Naive thymus-derived CD4-positive, alpha-beta T cell (primary cell): ENCODE results near the gene SPDYE2. TPM values are rescaled to one million over a fixed set of nuclear protein-coding genes. Genes with fewer than 3 reads are reported as not detected.
"Not testable (repeated sequence)": the region's sequence is repeated elsewhere in the genome, so short reads cannot be mapped to it uniquely, and the experiment has no call there.

ENCODE experiments used
- ATAC-seq: fragments of 150-1000 bp; cut with Tn5 transposase; 2 replicates; pipeline ENCODE4 v1.10.0; 2021; ENCODE audit warnings: mild to moderate bottlenecking, moderate library complexity
- CTCF ChIA-PET: fragments of 350-600 bp; sonication (Branson Sonifier 250); formaldehyde crosslinking; loops from one replicate; lab custom pipeline; 2021; ENCODE audit warnings: antibody characterized with exemption; lab: Charles Lee
- POLR2A ChIA-PET: fragments of 350-600 bp; sonication (Branson Sonifier 250); formaldehyde crosslinking; loops from one replicate; lab custom pipeline; 2021; ENCODE audit warnings: antibody characterized with exemption, inconsistent platforms; lab: Charles Lee
- DNase-seq, 9 donors: peaks; one replicate each; pipeline versions ENCODE4 v3.0.0 to v3.0.0-alpha.2; 2020 to 2022; ENCODE audit warnings: mixed read lengths in 1 of 9
- H3K27ac ChIP-seq: one replicate; pipeline ENCODE4 v1.7.0; 2013; ENCODE audit warnings: mild to moderate bottlenecking, low read depth, low read length, moderate library complexity
- H3K27me3 ChIP-seq, 2 donors: one replicate each; pipeline ENCODE4 v1.7.0; 2013; ENCODE audit warnings: low read length in 2 of 2, mild to moderate bottlenecking in 2 of 2, moderate library complexity in 2 of 2; ENCODE audit not compliant: control insufficient read depth in 2 of 2, insufficient read depth in 2 of 2
- H3K36me3 ChIP-seq, 3 experiments: 1 replicate in 2 of 3; 2 replicates in 1 of 3; pipeline ENCODE4 v1.7.0; 2013; ENCODE audit warnings: low read length in 3 of 3, mild to moderate bottlenecking in 3 of 3, moderate library complexity in 1 of 3; ENCODE audit not compliant: insufficient read depth in 3 of 3, control insufficient read depth in 2 of 3
- H3K4me1 ChIP-seq, 2 donors: one replicate each; pipeline ENCODE4 v1.7.0; 2013; ENCODE audit warnings: low read length in 2 of 2, mild to moderate bottlenecking in 2 of 2, moderate library complexity in 1 of 2; ENCODE audit not compliant: control insufficient read depth in 2 of 2, insufficient read depth in 2 of 2
- H3K4me3 ChIP-seq: 2 replicates; pipeline ENCODE4 v1.7.0; 2013; ENCODE audit warnings: mild to moderate bottlenecking, low read length
- H3K9me3 ChIP-seq, 3 experiments: 1 replicate in 2 of 3; 2 replicates in 1 of 3; pipeline ENCODE4 v1.7.0; 2013; ENCODE audit warnings: low read length in 3 of 3; ENCODE audit not compliant: control insufficient read depth in 2 of 3
- H3K27ac Mint-ChIP-seq, 9 donors: one replicate each; pipeline ENCODE4 v1.8.0; 2020 to 2022; ENCODE audit warnings: mixed read lengths in 9 of 9, mild to moderate bottlenecking in 8 of 9, moderate library complexity in 5 of 9, inconsistent platforms in 2 of 9
- H3K27me3 Mint-ChIP-seq, 5 donors: one replicate each; pipeline ENCODE4 v1.8.0; 2021 to 2022; ENCODE audit warnings: mixed read lengths in 5 of 5, mild to moderate bottlenecking in 1 of 5
- H3K36me3 Mint-ChIP-seq, 5 donors: one replicate each; pipeline ENCODE4 v1.8.0; 2020 to 2022; ENCODE audit warnings: mixed read lengths in 5 of 5, mild to moderate bottlenecking in 3 of 5, inconsistent platforms in 1 of 5
- H3K4me1 Mint-ChIP-seq, 7 donors: one replicate each; pipeline ENCODE4 v1.8.0; 2020 to 2022; ENCODE audit warnings: mixed read lengths in 7 of 7, mild to moderate bottlenecking in 3 of 7, inconsistent platforms in 1 of 7
- H3K4me3 Mint-ChIP-seq, 10 donors: one replicate each; pipeline ENCODE4 v1.8.0; 2020 to 2022; ENCODE audit warnings: mild to moderate bottlenecking in 10 of 10, mixed read lengths in 10 of 10, moderate library complexity in 6 of 10, inconsistent platforms in 2 of 10
- H3K9me3 Mint-ChIP-seq, 11 donors: one replicate each; pipeline ENCODE4 v1.8.0; 2020 to 2022; ENCODE audit warnings: mixed read lengths in 11 of 11, mild to moderate bottlenecking in 4 of 11, inconsistent platforms in 1 of 11, moderate library complexity in 1 of 11
- intact Hi-C, 2 donors: fragments of 100-400 bp; cut with micrococcal nuclease; formaldehyde crosslinking; loops; one replicate each; pipeline ENCODE4 v1.15.1; 2023
- polyA plus RNA-seq, 2 donors: library from polyadenylated mRNA; unstranded; fragments of 300-500 nt; fragmentation: Illumina TruSeq; gene quantifications; one replicate each; pipeline ENCODE4 v1.2.3, GENCODE V29; 2021
- total RNA-seq, 6 experiments: library from RNA in 5 of 6; stranded (reverse) in 5 of 6; gene quantifications; 1 replicate in 5 of 6; 2 replicates in 1 of 6; pipeline ENCODE4 v1.2.3 and lab custom pipeline; 2021 to 2026

SPDYE2 gene
- total and polyA plus RNA-seq, 7 experiments from 2014 or later: 0.29 to 1.1 (median 0.32) TPM; not detected in 1

DNA sequence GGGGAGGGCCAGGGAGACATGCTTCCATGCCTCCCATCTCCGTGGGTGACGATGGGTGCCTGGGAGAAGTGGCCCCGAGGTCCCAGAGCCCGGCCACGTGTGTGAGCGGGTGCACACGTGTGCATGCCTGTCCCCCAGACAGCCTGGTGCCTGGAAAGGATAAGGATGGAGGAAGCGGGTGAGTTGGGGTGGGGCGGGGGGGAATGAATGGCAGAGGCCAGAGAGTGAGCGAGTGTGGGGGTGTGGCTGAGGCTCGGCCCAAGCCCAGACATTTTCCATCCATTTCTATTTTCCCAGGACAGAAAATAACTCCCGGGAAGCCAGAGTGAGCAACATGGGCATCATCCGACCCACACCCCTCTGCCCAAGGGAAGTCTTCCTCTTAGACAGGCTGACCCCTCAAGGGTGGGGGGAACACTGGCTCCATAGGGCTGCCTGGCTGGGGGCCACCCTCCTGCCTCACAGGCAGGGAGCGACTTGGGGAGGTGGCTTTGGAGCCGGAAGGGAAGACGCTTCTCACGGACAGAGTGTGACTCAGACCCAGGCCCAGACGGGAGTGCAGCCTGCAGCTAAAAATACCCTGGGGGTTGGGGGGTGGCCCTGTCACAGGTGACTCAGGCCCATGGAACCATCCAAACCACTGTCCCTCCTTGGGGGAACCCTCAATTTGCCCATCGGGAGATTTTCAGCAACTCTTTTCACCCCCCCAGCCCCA is 53.6 kb downstream of the SPDYE2 start:
- H3K27ac ChIP-seq, intact Hi-C loops, DNase-seq, H3K36me3 ChIP-seq, H3K9me3 Mint-ChIP-seq, H3K27ac Mint-ChIP-seq, H3K4me1 ChIP-seq, H3K9me3 ChIP-seq, H3K27me3 ChIP-seq, H3K4me1 Mint-ChIP-seq, H3K36me3 Mint-ChIP-seq, POLR2A ChIA-PET, CTCF ChIA-PET, H3K27me3 Mint-ChIP-seq, H3K4me3 Mint-ChIP-seq, H3K4me3 ChIP-seq: not testable (repeated sequence)
- ATAC-seq: peak; percentile 10

DNA sequence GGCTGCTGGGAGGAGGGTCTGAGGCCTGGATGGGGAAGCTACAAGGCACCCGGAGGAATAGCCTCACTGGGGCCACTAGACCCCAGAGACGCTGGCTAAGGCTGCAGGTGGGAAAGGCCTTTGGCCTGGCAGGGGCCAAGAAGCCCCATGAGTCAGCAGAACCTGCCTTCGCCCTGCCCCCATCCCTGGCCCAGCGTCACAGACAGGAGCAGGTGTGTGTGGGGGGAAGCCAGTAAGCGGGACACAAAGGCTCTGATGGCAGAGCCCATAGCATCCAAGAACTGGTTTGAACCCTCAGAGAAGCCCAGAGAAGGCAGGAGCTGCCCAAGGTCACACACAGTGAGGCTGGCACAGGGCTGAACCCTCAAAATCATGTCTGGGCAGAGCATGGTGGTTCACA is 55.8 kb downstream of the SPDYE2 start:
- H3K4me1 Mint-ChIP-seq, H3K36me3 ChIP-seq, H3K4me3 Mint-ChIP-seq, ATAC-seq, H3K36me3 Mint-ChIP-seq, H3K27me3 ChIP-seq, intact Hi-C loops, H3K27ac ChIP-seq, H3K9me3 Mint-ChIP-seq, H3K27ac Mint-ChIP-seq, DNase-seq, H3K9me3 ChIP-seq, POLR2A ChIA-PET, H3K4me3 ChIP-seq, H3K4me1 ChIP-seq, H3K27me3 Mint-ChIP-seq, CTCF ChIA-PET: not testable (repeated sequence)

- ATAC-seq, H3K36me3 Mint-ChIP-seq, H3K27me3 Mint-ChIP-seq, POLR2A ChIA-PET, H3K4me1 ChIP-seq, H3K4me1 Mint-ChIP-seq, H3K4me3 Mint-ChIP-seq, H3K4me3 ChIP-seq, H3K27ac ChIP-seq, H3K36me3 ChIP-seq, H3K9me3 ChIP-seq, H3K9me3 Mint-ChIP-seq, CTCF ChIA-PET, H3K27ac Mint-ChIP-seq, DNase-seq, H3K27me3 ChIP-seq, intact Hi-C loops: not testable (repeated sequence)
Observed at GRCh38 chr7:102609734-102610133, 58.7 kb downstream of the SPDYE2 start.

GRCh38 chr7:102610441-102610840 is 59.4 kb downstream of the SPDYE2 start:
- H3K4me1 ChIP-seq, ATAC-seq, H3K4me3 Mint-ChIP-seq, H3K27me3 ChIP-seq, H3K4me3 ChIP-seq, H3K9me3 Mint-ChIP-seq, H3K27ac Mint-ChIP-seq, DNase-seq, H3K36me3 Mint-ChIP-seq, POLR2A ChIA-PET, H3K9me3 ChIP-seq, H3K4me1 Mint-ChIP-seq, CTCF ChIA-PET, intact Hi-C loops, H3K27me3 Mint-ChIP-seq, H3K27ac ChIP-seq, H3K36me3 ChIP-seq: not testable (repeated sequence)

GRCh38 chr7:102611013-102611674 is 60.1 kb downstream of the SPDYE2 start:
- H3K27me3 ChIP-seq, H3K4me1 ChIP-seq, H3K4me1 Mint-ChIP-seq, H3K27ac ChIP-seq, POLR2A ChIA-PET, CTCF ChIA-PET, H3K27ac Mint-ChIP-seq, intact Hi-C loops, H3K27me3 Mint-ChIP-seq, H3K4me3 Mint-ChIP-seq, H3K36me3 Mint-ChIP-seq, H3K9me3 ChIP-seq, H3K9me3 Mint-ChIP-seq, H3K36me3 ChIP-seq, DNase-seq, H3K4me3 ChIP-seq: not testable (repeated sequence)
- ATAC-seq: peak; percentile 83

GRCh38 chr7:102611675-102612325 is 60.8 kb downstream of the SPDYE2 start:
- H3K36me3 ChIP-seq, H3K4me1 ChIP-seq, POLR2A ChIA-PET, H3K27me3 ChIP-seq, CTCF ChIA-PET, H3K27me3 Mint-ChIP-seq, H3K9me3 Mint-ChIP-seq, H3K9me3 ChIP-seq, H3K36me3 Mint-ChIP-seq, ATAC-seq, H3K4me1 Mint-ChIP-seq, intact Hi-C loops, H3K27ac Mint-ChIP-seq, H3K27ac ChIP-seq, H3K4me3 ChIP-seq: not testable (repeated sequence)
- DNase-seq: peak in 1 of 9 donors; percentile 6
- peak overlapping the region in 1 of 10 donors; percentile 13 for H3K4me3 Mint-ChIP-seq
